Measurements from ENCODE around the gene APBB2. TPM values are rescaled to one million over a fixed set of nuclear protein-coding genes. Genes with fewer than 3 reads are reported as not detected.

Gene APBB2
- total RNA-seq, 1 experiment from 2014 or later, result 46.0 TPM

DNA sequence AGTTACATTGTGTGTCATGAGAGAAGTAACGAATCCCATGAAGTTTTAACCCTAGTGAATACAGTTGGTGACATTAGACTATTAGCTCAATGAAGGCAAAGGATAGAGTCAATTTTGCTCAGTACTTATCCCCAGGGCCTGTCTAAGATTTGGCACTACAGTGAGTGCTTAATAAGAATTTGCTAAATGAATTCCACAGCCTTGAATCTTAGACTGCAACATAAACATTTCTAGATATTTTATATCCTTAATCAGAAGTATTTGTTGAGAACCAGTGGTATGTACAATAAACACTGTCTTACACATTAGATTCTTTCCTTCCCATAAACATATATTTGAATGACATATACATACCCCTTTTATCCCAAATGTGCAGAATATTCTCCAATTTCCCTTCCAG is 241.6 kb downstream of the APBB2 start:
- Histone ChIP-seq H3K79me2 (ENCODE audit: low read depth) (no peaks in the 10 kb centered on the region), H3K27me3 (ENCODE audit: insufficient read depth, low read depth) (no peaks in the 10 kb centered on the region), H4K20me1 (ENCODE audit: insufficient read depth) (no peaks in the 10 kb centered on the region), H3K36me3 (ENCODE audit: low read depth) (no peaks in the 10 kb centered on the region), H3K9me2 (ENCODE audit: insufficient read depth) (no peaks in the 10 kb centered on the region), H3F3A (ENCODE audit: insufficient read depth, low read depth) (peaks cover 6% of the 10 kb centered on the region; the same call in 1 of the 2 replicates), H3K9me3 (ENCODE audit: insufficient read depth, low read depth) (no peaks in the 10 kb centered on the region), H3K4me1 (replicated peaks; ENCODE audit: insufficient read depth) (peaks cover 4% of the 10 kb centered on the region; the same call in 1 of the 2 replicates), H2AFZ (no peak overlapping the region), H3K4me2 (no peak overlapping the region), H3K4me3 (no peak overlapping the region), H3K27ac (no peak overlapping the region)
- no TSS peak for BruUV-seq (replicated peaks)
- CTCF ChIA-PET, result no interaction called here
- DNase-seq, result no peak
- intact Hi-C loops (cut with micrococcal nuclease; ENCODE audit: unreplicated experiment), result no loop called here
- TF ChIP-seq CTCF (conservative IDR thresholded peaks at IDR 0.05) (no peak), EZH2 (IDR thresholded peaks at IDR 0.05; ENCODE audit: low read depth) (no peak)
- POLR2A ChIA-PET (ENCODE audit: unreplicated experiment), result interaction anchor here (0.7 kb wide), 1 partner anchor 32 kb away, joined by 3 read pairs; no protein-coding TSS in a partner anchor

DNA sequence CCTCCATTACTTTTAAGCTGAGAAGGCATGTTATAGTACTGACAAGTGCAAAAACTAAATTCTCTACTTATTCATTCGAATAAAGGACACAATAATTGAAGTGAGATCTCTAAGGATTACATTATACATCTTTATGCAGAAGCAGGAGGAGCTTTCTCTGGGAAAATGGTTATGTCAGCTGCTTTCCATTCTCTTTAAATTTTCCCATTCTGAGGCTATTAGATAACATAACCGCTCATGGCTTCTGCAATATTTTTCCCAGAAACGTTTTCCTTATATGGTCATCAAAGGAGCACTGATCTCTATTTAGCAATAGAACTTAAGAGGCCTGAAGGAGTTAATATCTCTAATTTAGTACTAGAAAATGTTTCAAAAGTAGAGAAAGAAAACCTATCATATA is 243.0 kb downstream of the APBB2 start:
- H3K79me2 ChIP-seq (ENCODE audit: low read depth), result no peaks in the 10 kb centered on the region
- H3K9me2 ChIP-seq (ENCODE audit: insufficient read depth), result no peaks in the 10 kb centered on the region
- no peaks in the 10 kb centered on the region for H3K36me3 ChIP-seq (ENCODE audit: low read depth)
- H3K27me3 ChIP-seq (ENCODE audit: insufficient read depth, low read depth), result no peaks in the 10 kb centered on the region
- intact Hi-C loops (cut with micrococcal nuclease; ENCODE audit: unreplicated experiment), result no loop called here
- DNase-seq, result no peak
- ChIA-PET CTCF (no interaction called here), POLR2A (ENCODE audit: unreplicated experiment) (interaction anchor here (0.5 kb wide), 1 partner anchor 1245 kb away, joined by 3 read pairs; no protein-coding TSS in a partner anchor)
- H3F3A ChIP-seq (ENCODE audit: insufficient read depth, low read depth), result peaks cover 4% of the 10 kb centered on the region; the same call in 1 of the 2 replicates
- no TSS peak for BruUV-seq (replicated peaks)
- H3K4me2 ChIP-seq, result no peak overlapping the region
- no peak overlapping the region for H2AFZ ChIP-seq
- H3K4me1 ChIP-seq (replicated peaks; ENCODE audit: insufficient read depth), result peaks cover under 1% of the 10 kb centered on the region; the same call in 1 of the 2 replicates
- no peak for TF ChIP-seq EZH2 (IDR thresholded peaks at IDR 0.05; ENCODE audit: low read depth)
- TF ChIP-seq CTCF (conservative IDR thresholded peaks at IDR 0.05), result no peak
- no peak overlapping the region for H3K27ac ChIP-seq
- H4K20me1 ChIP-seq (ENCODE audit: insufficient read depth), result no peaks in the 10 kb centered on the region
- no peak overlapping the region for H3K4me3 ChIP-seq
- H3K9me3 ChIP-seq (ENCODE audit: insufficient read depth, low read depth), result no peaks in the 10 kb centered on the region

GRCh38 chr4:40969501-40969900 is 244.8 kb downstream of the APBB2 start:
- Histone ChIP-seq H3K79me2 (ENCODE audit: low read depth) (no peaks in the 10 kb centered on the region), H3K27me3 (ENCODE audit: insufficient read depth, low read depth) (no peaks in the 10 kb centered on the region), H3K4me3 (no peak overlapping the region), H2AFZ (no peak overlapping the region), H3K9me2 (ENCODE audit: insufficient read depth) (no peaks in the 10 kb centered on the region), H3F3A (ENCODE audit: insufficient read depth, low read depth) (no peaks in the 10 kb centered on the region), H3K9me3 (ENCODE audit: insufficient read depth, low read depth) (no peaks in the 10 kb centered on the region), H4K20me1 (ENCODE audit: insufficient read depth) (no peaks in the 10 kb centered on the region), H3K27ac (no peak overlapping the region), H3K36me3 (ENCODE audit: low read depth) (no peaks in the 10 kb centered on the region), H3K4me2 (no peak overlapping the region), H3K4me1 (replicated peaks; ENCODE audit: insufficient read depth) (peaks cover under 1% of the 10 kb centered on the region; the same call in 1 of the 2 replicates)
- no peak for DNase-seq
- intact Hi-C loops (cut with micrococcal nuclease; ENCODE audit: unreplicated experiment), result no loop called here
- POLR2A ChIA-PET (ENCODE audit: unreplicated experiment), result no interaction called here
- TF ChIP-seq CTCF (conservative IDR thresholded peaks at IDR 0.05) (no peak), EZH2 (IDR thresholded peaks at IDR 0.05; ENCODE audit: low read depth) (no peak)
- BruUV-seq (replicated peaks), result no TSS peak
- CTCF ChIA-PET, result no interaction called here
